AG04449 (cell line): ENCODE data around the gene MRPL38.

Experiments used
- CTCF ChIA-PET: fragments of 350-600 bp; formaldehyde crosslinking; extraction: SDS; loops from one replicate; lab custom pipeline; 2021; ENCODE audit warnings: antibody characterized with exemption; lab: Yijun Ruan, JAX
- POLR2A ChIA-PET: fragments of 400-600, 350-600 bp; formaldehyde crosslinking; extraction: SDS; loops from one replicate; lab custom pipeline; 2020; ENCODE audit warnings: antibody characterized with exemption, inconsistent platforms; lab: Yijun Ruan, JAX
- DNase-seq: peaks from one replicate; pipeline ENCODE4 v3.0.0-alpha.2; 2010; ENCODE audit warnings: low read depth, low spot score
- H3K4me3 ChIP-seq: 2 replicates; pipeline ENCODE4 v1.5.1; 2011; ENCODE audit warnings: low read depth, mild to moderate bottlenecking, control low read depth, low read length
- TF ChIP-seq, protein P1 (sequence below): IDR thresholded peaks from one replicate; pipeline ENCODE4 v1.5.1; 2011; ENCODE audit warnings: mild to moderate bottlenecking, moderate library complexity, low read length, control low read depth, inconsistent platforms; ENCODE audit not compliant: insufficient read depth; ENCODE audit errors: missing control alignments

The MRPL38 gene

DNA sequence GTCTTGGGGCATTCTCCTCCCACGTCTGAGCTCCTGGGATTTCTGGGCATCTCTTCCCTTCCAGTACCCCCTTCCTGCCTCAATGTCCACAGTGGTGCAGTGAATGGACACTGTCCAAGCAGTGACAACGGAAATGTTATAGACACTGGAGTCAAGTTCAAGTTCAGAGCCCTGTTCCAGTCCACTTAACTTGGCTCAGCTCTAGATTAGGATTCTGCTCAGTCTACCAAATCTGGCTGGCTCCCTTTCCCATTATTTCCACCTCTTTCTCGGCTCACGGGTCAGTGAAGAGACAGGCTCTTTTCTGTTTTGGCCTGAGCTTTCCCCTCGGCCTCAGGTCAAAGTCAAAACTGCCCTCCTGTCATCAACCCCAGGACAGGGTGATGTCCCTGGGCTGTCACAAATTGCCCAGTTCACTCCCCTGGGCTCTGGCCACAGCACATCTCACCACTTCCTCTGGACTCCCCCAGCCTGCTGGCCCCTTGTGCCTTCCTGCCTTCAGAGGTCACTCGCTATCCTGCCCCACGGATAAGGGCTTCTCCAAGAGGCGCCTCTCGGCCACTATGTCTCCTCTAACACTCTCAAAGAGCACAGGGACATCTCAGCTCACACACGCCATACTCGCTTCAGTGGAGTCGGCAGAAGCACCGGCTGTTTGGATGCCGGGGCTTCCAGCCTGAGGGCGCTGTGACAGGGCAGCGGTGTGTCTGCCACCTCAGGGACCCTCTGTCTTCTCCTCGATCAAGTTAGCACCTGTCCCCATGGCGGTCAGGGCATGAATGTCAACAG, 17.7 kb upstream of the MRPL38 start:
- no peak overlapping the region for H3K4me3 ChIP-seq
- TF ChIP-seq, protein P1, sequence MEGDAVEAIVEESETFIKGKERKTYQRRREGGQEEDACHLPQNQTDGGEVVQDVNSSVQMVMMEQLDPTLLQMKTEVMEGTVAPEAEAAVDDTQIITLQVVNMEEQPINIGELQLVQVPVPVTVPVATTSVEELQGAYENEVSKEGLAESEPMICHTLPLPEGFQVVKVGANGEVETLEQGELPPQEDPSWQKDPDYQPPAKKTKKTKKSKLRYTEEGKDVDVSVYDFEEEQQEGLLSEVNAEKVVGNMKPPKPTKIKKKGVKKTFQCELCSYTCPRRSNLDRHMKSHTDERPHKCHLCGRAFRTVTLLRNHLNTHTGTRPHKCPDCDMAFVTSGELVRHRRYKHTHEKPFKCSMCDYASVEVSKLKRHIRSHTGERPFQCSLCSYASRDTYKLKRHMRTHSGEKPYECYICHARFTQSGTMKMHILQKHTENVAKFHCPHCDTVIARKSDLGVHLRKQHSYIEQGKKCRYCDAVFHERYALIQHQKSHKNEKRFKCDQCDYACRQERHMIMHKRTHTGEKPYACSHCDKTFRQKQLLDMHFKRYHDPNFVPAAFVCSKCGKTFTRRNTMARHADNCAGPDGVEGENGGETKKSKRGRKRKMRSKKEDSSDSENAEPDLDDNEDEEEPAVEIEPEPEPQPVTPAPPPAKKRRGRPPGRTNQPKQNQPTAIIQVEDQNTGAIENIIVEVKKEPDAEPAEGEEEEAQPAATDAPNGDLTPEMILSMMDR, result no peak
- POLR2A ChIA-PET, result no interaction called here
- no peak for DNase-seq
- CTCF ChIA-PET, result interaction anchor here (0.9 to 1.0 kb wide), 2 partner anchors 14 to 80 kb away, joined by 3 read pairs; no protein-coding TSS in a partner anchor

DNA sequence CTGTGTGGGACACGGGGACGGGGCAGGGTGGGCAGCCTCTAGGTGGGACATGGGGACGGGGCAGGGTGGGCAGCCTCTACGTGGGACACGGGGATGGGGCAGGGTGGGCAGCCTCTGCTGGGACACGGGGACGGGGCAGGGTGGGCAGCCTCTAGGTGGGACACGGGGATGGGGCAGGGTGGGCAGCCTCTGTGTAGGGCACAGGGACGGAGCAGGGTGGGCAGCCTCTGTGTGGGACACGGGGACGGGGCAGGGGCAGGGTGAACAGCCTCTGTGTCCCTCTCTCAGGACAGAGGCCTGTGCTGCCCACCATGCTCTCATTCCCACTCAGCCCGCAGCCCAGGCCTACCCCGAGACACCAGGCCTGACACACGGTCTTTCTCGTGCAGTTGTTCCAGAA, 16.9 kb upstream of the MRPL38 start:
- ChIA-PET POLR2A (no interaction called here), CTCF (interaction anchor here (0.9 to 1.0 kb wide), 2 partner anchors 13 to 81 kb away, joined by 3 read pairs; no protein-coding TSS in a partner anchor)
- no peak for DNase-seq
- H3K4me3 ChIP-seq, result no peak overlapping the region
- TF ChIP-seq, protein P1, result no peak

DNA sequence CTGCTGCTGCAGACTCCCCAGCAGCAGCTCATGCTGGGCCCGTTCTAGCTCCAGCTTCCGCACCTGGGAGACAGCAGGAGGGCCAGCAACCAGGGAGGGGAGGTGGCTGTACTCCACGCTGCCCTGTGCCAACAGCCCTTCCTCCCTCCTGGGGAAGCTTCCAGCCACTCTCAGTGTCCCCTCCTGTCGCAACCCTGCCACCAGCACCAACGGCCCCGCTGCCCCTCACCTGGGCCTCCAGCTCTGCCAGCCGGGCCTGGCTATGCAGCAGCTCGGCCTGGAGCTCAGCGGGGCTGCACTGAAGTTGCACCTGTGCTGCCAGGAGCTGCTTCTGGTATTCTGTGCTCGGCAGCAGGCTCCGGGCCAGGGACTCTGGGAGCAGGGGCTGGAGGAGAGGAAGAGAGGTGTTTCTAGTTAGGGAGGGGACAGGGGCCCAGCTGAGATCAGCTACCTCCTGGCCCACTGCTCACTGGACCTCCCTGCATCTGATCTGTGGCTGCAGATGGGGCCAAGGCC, 15.4 kb upstream of the MRPL38 start:
- no peak for DNase-seq
- H3K4me3 ChIP-seq, result no peak overlapping the region
- ChIA-PET CTCF (interaction anchor here (1.1 to 6.3 kb wide), 2 partner anchors 9 to 15 kb away, joined by 3 to 30 read pairs; partner anchors contain the start of gene MRPL38), POLR2A (no interaction called here)
- TF ChIP-seq, protein P1, result no peak

DNA sequence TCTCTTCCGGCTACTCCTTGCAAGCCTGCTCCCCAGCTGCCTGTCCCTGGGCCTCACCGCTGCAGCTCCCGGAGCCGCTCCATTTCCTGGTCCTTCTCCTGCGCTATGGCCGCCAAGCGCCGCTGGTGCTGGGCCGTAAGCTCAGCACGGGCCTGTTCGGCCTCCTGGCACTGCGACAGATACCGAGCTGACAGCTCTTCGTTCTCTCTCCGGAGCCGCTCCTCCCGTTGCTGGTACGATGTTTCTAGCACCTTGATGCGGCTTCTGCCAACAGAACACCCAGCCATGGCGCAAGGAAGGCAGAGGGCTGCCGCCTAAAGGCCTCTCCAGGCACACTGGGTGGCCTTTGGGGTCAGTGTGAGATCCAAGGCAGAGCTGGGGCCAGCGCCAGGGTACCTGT, 14.9 kb upstream of the MRPL38 start:
- H3K4me3 ChIP-seq, result no peak overlapping the region
- ChIA-PET POLR2A (no interaction called here), CTCF (interaction anchor here (1.1 to 6.3 kb wide), 3 partner anchors 8 to 14 kb away, joined by 3 to 30 read pairs (median 5); partner anchors contain the start of gene MRPL38)
- DNase-seq, result no peak
- TF ChIP-seq, protein P1, result no peak

DNA sequence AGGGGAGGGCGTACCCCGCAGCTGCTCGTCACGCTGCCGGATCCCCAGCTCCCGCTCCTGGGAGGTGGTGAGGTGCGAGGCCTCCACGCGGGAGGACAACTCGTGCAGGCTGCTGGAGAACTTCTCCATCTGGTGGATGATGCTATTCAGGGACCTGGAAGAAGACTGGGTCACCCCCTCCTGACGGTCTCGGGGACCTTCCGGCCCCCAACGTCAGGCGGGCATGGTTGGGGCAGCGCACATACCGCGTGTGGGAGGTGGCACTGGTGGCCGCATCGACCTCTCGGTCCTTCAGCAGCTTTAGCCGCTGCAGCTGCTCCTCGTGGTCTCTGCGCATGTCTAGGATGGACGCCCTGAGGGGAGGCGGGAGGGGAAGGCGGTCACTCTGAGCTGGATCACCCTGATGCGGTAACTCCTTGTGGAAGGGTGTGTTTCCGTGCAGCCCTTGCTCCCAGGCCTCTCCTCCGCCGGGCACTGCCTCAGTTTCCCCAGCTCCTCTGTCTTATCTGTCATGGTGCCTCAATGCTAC, 13.3 kb upstream of the MRPL38 start:
- TF ChIP-seq, protein P1, result no peak
- ChIA-PET POLR2A (interaction anchor here (0.6 kb wide), 1 partner anchor 21 kb away, joined by 3 read pairs; the partner anchor contains the start of gene TRIM65), CTCF (interaction anchor here (0.8 to 6.3 kb wide), 3 partner anchors 8 to 13 kb away, joined by 3 to 30 read pairs (median 5); partner anchors contain the start of gene MRPL38)
- H3K4me3 ChIP-seq, result no peak overlapping the region
- DNase-seq, result no peak
